Glomerular visceral epithelial cell (primary cell): ENCODE results near the gene MGRN1.

Source experiments
- DNase-seq: peaks from one replicate; pipeline ENCODE4 v3.0.0-alpha.2; 2016; ENCODE audit errors: extremely low spot score

The MGRN1 gene

DNA sequence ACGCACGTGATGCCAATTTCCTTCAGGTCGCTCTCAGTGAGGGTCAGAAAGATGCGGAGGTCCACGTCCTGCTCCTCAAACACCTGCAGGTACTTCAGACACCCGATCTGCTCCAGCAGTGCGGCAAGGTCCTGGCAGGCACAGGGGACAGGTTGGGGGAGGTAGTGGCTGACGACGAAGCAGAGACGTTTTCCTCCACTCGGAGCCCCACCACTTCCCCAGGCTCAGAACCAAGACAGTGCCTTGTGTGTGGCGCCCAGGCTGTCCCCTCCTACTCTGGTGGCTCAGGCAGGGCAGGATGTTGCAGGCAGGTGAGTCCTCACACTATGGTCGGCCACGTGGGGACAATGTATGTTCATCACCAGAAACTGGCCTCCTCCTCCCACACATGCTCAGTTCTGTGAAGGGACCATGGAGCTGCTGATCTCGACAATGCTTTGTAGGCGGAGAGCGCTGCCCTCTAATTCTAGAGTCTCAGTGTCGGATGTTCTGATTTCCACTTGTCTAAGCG is 74.5 kb downstream of the MGRN1 start:
- DNase-seq = no peak

DNA sequence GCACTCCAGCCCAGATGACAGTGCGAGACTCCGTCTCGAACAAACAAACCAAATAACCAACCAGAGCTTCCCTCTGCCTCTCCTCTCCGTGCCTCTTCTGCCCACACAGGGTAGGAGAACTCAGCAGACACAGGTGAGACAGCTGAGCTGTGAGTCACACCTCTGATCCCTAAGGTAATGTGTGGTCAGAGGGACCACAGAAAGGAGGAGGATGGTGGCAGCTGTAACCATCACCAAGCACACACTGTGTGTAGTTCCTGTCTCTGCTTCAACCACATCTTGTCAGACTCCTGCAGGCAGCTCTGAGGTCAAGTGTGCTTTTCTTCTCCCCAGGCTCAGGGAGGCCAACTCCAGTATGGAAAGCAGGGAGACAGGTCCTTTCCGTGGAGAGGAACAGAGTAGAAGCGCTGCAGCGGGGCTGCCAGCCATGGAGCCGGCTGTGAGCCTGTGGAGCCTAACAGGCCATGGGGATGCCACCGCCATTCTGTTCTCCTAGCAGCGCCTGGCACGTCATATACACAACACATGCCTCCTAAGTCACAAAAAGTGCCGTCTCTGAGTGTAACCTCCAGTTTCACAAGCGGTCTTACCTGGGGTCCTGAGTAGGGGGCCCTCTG is 75.9 kb downstream of the MGRN1 start:
- no peak for DNase-seq

DNA sequence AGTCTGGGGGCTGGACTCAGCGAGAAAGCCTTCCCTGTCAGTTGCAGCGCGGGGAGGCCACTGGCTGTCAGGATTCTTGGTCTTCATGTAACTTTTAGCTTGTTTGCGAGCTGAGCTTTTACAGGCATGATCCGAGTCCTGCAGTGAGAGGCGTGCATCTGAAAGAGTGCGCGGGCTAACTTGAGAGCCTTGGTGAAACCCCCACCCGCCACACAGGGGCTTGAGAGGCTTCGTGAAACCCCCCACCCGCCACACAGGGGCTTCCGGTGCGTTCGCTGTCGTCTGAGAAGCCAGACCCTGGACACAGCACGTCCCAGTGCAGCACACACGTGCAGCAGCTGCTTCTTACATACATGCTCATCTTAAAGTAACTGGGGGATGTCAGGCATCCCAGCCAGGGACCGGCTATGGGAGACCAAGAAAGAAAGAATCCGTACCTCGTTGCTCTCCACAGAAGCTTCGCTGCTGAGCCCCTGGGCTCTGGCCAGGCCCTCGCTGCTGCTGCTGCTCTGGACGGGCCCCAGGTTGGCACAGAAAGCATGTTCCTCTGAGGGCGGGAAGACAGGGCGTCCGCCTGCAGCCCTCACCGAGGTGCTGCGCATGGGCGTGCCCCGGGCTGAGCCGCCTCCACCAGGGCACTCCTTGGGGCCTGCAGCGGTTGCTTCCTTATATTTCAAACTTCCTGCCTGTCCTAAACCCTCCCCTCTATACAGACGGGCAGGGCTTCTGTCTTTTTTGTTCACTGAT is 76.5 kb downstream of the MGRN1 start:
- no peak for DNase-seq

DNA sequence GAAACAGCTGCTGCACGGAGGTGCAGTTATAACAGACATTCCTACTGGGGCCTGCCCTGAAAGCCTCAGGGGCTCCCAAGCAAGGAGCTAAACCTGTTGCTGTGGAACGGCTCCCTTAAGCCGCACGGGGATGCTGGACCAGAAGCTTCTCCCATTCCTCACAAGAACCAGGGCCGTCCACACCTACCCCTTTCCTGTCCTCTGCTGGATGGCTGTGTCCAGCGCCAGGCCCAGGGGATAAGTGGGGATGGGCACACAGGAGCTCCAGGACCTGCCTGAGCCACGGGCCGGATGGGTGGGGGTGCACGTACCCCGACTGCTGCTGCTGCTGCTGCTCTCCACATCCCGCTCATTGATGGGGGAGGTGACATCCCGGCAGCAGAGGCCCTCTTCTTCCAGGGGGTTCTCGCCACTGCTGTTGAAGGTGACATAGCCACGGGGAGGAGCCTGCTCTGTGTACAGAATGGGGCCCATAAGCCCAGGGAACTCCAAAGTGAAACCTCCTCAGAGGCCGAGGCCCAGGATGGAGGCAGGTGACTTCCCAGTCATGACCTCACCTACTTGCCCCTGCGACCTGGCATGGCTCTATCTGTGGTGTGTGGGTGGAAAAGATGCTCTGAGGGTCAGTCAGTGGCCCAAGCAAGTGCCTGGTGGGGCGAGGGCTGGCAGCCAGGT is 77.3 kb downstream of the MGRN1 start:
- DNase-seq = peak; percentile 23

DNA sequence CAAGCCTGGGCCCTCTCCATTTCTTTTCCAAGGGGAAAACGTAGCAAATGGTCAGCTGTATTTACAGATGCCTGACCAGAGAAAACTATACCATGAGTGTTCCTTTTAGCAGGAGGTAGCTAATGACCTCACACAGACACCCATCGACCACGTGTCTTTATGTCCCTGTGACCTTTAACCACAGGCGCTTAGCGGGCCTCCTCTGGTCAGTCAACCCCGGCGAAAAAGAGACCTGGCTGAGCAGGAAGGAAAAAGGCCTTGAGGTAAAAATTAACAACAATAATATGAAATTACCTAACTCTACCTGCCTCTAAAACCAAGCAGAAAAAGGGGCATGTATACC is 77.8 kb downstream of the MGRN1 start:
- DNase-seq = peak; percentile 59

DNA sequence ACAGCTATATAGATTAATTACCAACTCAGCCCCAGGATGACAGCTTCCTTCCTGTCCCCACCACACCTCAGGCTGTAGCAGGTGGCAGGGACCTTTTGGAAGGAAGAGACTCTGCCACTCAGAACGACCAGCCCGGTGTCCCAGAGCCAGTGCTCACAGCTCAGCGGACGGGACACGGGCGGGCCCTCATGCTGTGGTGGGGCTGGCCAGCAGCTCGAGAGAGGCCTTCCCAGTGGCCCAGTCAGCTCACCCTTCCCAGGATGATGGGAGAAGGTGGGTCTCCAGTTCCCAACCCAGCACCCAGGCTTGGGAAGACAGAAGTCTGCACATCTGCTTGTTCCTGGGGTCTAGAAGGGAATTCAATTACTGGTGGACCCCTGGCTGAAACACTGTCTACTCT is 79.3 kb downstream of the MGRN1 start:
- DNase-seq = no peak

DNA sequence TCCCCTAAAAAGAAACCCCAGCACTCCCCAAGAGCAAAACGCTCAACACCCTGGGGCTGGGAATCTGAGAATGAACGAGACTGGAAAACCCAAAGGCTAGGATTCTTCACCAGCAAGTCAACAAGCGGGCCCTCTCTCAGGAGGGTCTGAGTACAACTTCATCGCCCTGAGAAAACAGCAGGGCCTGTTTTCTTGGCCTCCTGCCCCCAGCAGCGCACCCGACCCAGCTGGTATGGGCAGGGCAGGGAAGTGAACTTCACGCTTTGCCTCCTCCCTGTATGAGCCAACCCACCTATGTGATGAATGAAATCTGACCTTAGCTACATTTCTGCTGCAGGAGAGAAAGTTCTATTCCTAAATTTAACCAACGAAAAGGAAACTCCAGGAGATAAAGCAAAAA is 79.9 kb downstream of the MGRN1 start:
- DNase-seq = no peak

DNA sequence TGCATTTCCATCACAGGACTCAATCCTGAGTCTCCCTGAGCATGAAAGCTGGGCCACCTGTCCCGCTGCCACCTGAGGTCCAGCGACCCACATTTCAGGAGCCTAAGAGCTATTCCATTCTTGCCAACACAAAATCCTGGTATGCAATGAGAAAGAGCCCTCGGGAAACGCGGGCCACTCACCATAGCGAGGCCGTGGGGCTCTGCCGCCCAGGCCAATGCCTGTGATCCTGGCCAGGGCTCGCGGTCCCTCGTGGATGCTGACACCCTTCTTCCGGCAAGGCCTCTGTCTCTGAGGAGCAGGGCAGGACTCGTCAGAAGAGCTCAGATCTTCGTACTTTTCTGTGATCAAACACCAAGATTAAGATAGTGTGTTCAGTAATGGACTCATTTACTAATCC is 80.3 kb downstream of the MGRN1 start:
- DNase-seq = no peak

DNA sequence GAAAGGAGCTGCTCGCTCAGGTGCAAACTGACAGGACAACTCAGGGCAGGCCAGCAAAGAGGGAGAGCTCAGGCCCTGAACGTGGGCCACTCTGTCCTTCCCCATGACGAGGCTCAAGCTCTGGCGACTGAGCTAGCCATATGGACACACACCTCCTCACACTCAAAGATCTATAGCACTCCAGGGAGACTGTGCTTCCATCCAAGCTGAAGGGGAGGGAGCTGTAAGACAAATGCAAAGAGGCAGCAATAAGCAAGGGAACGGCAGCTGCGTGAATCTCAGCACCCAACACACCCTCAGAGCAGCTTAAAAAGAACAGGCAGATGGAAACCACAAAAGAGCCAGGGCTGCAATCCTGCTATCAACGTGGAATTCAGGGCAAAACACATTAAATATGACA is 82.2 kb downstream of the MGRN1 start:
- no peak for DNase-seq

DNA sequence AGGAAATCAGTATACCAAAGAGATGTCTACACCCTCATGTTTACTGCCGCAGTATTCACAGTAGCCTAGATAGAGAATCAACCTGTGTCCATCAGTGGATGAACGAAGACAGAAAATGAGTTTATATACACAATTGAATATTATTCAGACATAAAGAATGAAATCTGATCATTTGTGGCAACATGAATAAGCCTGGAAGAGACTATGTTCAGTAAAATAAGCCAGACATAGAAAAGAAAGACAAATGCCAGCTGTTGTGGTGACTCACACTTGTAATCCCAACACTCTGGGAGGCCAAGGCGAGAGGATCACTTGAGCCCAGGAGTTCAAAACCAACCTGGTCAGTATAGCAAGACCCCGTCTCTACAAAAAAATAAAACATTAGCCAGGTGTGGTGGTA is 84.9 kb downstream of the MGRN1 start:
- no peak for DNase-seq

DNA sequence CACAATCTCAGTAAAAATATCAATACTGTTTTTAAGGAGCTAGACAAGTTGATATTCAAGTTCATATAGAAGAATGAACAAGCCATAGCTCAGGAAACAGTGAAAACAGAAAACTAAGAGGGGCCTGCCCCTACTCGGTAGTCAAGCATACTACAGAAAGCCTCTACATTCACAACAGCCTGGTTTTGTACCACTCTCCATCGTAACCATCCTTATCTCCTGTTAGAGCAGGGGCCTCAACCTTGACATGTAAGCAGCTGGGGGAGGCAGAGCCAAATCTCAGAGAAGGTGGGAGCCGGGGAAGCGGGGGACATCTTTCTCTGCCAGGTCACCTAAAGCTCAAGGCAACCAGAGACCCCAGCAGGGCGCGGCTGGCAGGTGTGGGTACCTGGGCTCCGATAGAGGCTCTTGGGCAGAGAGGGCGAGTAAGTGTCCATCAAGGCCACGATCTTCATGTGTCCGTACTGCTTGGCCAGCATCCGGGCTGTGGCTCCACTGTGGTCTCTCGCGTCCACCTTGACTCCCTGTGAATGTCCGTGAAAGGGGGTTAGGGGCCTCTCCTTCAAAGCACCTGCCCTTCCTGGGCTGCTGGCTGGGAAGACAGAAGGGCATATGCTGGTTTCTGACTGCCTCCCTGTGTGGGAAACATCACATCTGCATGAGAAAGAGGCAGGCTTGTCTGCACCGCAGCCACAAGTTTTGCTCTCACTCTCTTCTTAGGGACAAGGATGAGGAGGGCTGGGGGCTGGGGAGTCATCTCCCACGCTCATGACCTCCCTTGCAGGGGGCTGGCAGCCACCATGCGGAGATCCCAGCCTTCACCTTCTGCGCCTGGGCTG is 89.3 kb downstream of the MGRN1 start:
- no peak for DNase-seq

DNA sequence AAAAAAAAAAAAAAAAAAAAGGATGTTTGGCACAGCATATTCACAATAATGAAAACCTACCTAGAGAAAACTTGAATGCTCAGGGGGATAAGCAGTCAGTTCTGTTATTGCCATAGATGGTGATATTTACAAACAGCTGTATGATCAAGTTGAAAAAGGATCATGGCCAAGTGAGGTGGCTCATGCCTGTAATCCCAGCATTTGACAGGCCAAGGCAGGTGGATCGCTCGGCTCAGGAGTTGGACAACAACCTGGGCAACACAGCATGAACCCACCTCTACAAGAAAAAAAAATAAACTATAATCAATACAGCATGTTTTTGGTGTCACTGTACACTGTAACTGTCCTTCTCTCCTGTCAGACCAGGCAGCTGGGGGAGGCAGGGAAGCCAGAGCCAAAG is 90.4 kb downstream of the MGRN1 start:
- DNase-seq = no peak

DNA sequence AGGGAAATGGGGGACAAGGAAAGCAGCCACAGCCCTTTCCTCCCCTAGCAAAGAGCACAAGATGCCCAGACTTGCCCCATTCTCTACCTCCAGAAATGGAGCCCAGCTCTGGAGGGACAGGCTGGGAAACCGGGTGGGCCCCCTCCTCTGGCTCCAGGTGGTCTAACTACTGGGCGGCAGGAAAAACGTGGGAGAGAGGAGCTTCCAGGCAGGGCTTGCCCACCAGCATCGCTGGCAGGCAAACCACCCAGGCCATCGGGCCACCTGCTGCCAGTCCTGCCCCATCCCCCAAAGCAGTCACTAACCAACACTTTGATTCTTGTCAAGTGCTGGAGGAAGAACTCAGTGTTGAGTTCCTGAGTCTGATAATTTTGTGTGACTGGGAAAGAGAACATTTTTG is 93.8 kb downstream of the MGRN1 start:
- DNase-seq = no peak

DNA sequence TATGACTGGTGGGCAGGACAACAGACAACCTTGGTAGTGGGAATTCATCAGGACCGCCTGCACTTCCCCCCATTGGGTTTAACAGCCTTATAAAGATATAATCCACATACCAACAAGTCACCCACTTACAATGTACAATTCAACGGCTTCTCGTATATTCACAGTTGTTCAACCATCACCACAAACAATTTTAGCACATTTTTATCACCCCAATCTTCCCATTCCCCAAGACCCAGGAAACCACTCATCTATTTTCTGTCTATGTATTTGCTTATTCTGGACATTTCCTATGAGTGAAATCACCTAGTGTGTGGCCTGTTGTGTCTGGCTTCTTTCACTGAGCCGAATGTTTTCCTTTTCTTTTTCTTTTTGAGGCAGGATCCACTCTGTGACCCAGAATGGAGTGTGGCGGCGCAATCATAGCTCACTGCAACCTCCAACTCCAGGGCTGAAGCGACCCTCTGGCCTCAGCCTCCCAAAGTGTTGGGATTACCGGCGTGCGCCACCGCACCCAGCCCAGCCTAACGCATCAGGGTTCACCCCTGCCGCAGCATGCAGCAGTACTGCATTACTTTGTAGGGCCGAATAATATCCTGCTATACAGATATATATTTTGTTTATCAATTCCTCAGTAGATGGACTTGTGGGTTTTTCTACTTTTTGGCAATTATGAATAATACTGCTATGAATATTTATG is 98.6 kb downstream of the MGRN1 start:
- DNase-seq = no peak

DNA sequence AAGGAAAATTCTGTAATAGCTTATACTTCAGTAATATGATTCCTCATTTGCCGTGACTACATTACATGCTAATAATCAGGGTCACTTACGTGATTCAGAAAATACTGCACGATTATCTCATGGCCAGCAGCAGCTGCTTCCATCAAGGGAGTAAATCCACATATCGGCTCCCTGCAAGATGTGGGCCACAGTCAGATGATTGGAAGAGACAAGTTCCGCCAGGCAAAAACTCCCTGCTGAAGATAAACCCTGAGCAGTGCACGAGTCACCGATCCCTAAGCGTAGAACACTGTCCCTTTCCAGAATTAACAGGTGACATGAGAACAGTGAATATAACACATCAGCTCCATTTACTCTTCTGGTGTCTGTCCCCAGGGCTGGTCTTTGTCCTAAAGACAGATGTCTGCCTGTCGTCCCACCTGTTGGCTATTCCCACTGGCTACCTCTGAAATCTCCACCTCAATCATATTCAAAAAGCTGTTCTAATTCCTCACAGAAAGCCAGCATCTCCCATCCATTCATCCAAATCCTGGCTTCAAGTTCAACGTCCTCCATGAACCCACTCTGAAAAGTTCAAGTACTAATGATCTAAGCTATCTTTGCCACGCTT is 100.1 kb downstream of the MGRN1 start:
- no peak for DNase-seq

DNA sequence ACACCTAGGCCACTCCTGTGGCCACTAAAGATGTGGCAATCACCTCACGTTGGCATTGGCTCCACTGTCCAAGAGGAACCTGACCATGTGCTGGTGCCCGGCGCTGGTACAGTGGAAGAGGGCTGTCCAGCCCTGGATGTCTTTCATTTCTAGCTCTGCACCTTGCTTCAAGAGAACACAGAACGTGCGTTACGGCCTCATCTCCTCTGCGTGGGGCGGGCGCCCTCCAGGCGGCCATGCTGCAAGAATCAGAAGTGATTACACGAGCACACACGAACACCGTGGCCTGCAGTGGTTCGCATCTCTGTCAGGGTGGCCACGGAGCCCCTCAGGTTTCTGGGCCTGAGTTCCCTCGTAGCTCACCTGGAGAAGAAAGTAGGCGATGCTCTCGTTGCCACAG is 102.0 kb downstream of the MGRN1 start:
- no peak for DNase-seq

DNA sequence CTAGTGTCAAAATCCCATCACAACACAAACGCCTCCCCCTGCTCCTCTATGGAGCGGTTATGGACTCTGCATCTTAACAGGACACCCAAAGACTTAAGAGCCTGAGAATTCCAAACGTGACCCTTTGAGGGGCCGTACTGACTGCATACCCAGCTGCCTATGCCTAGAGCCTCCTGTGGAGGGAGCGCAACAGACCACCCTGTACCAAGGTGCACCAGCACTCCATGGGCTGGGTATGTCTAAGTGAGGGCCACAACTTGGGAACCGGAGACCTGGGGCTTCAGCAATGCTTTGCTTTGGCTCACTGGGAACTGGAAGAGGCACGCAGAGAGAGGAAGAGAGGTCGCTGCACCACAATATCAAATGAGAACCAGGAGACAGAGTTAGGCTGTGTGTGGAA is 104.0 kb downstream of the MGRN1 start:
- no peak for DNase-seq

DNA sequence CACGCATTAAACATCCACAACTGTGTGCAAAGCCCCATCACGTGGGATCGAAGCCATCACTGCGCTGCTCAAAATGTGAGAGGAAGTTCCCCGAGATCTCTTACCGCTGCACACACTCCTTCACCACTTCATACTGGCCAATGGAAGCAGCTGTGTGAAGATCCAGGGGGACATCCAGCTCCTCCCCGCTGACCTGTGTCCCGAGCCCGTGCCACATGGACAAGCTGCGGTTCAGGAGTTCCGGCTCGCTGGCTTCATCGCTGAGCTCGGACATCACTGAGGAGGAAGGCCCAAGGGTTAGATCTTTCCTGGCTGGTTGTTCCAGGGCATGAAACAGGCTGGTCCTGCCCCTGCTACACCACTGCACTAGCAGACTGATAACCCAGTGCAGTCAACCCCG is 105.2 kb downstream of the MGRN1 start:
- DNase-seq = no peak

DNA sequence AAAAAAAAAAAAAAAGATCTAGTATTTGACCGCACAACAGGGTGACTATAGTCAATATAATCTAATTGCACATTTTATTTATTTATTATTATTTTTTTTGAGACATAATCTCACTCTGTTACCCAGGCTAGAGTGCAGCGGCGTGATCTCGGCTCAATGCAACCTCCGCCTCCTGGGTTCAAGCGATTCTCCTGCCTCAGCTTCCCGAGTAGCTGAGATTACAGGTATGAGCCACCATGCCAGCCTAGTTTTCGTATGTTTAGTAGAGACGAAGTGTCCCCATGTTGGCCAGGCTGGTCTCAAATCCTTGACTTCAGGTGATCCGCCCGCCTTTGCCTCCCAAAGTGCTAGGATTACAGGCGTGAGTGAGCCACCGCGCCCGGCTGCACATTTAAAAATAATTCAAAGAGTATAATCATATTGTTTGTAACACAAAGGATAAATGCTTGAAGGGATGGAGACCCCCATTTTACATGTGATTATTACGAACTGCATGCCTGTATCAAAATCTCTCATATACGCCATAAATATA is 108.7 kb downstream of the MGRN1 start:
- no peak for DNase-seq

DNA sequence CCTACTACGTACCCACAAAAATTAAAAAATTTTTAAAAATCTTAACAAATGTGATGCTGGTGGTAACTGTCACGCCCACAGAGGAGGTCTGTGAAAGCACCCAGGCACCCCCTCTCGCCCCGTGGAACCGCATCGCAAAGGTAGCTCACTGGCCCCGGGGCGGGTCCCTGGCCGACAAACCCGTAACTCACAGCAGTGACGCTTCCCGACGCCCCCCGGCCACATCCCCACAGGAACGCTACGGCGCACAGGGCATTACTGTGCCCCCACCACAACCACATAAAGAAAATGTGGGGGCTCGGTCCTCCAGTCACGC is 109.1 kb downstream of the MGRN1 start:
- DNase-seq = peak; percentile 3

DNA sequence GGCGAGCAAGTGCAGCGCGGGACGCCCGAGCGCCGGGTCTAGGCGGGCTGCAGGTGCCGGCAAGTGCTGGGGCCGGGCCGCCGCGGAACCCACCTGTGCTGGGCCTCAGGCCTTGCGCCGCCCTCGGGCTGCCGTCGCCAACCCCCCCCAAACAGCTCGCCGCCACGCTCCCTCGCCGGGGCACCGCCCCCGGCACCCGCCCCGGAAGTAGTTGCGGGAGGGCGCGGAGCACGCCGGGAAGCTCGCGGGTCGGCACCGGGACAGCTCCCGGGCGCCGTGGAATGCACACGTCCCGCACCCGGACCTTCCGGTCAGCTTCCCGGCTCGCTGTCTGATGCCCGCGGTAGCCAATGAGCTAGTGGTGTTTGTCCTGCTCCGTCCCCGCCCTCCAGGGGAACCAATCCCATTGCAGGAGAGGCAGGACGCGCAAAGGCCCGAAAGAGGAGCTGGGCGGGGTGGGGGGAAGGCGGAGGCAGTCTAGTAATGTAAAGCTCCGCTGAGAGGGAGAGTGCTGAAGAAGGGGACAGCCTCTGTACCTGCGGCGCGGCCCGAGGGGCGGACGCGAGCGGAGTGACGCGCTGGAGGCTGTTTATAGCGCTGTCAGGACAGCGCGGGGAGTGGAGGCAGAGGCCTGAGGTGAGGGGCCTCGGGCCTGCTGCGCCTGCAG is 109.6 kb downstream of the MGRN1 start, which contains the start of the genes ANKS3 and DNAAF8:
TSS of gene ANKS3 (minus strand) at position 209 of the 667 bp plus-strand sequence. CDS start 4,122 bp downstream, outside the sequence.
TSS of gene DNAAF8 (plus strand) at position 475 of the 667 bp plus-strand sequence. CDS start 1,978 bp downstream, outside the sequence.
- peak; percentile 96 for DNase-seq
